Mesodermal cell (in vitro differentiated cells): ENCODE results near the gene GALNT8. TPM values are rescaled to one million over a fixed set of nuclear protein-coding genes. Genes with fewer than 3 reads are reported as not detected.

Experiments
- H3K27ac ChIP-seq: 2 replicates; pipeline ENCODE4 v1.7.0; 2013; ENCODE audit warnings: mild to moderate bottlenecking, low read depth, low read length, moderate library complexity; ENCODE audit not compliant: severe bottlenecking
- H3K36me3 ChIP-seq: 2 replicates; pipeline ENCODE4 v1.7.1; 2013; ENCODE audit warnings: mild to moderate bottlenecking, low read length, moderate library complexity; ENCODE audit not compliant: control insufficient read depth, insufficient read depth
- H3K4me1 ChIP-seq: one replicate; pipeline ENCODE4 v1.7.1; 2013; ENCODE audit warnings: mild to moderate bottlenecking, low read length; ENCODE audit not compliant: insufficient read depth, control insufficient read depth, poor library complexity, severe bottlenecking
- H3K4me3 ChIP-seq: 2 replicates; pipeline ENCODE4 v1.7.0; 2013; ENCODE audit warnings: low read length, control low read depth, mild to moderate bottlenecking; ENCODE audit not compliant: insufficient read depth, poor library complexity, severe bottlenecking; ENCODE audit errors: extremely low read depth
- H3K9me3 ChIP-seq: 2 replicates; pipeline ENCODE4 v1.7.1; 2013; ENCODE audit warnings: mild to moderate bottlenecking, low read length, moderate library complexity; ENCODE audit not compliant: control insufficient read depth
- whole genome bisulfite sequencing, 2 experiments: methylation state at CpG; one replicate each; pipeline ENCODE4 v1.1.5; 2013; ENCODE audit warnings: missing lambda C conversion rate in 2 of 2; ENCODE audit not compliant: insufficient coverage in 2 of 2; 5-methylcytosine and 5-hydroxymethylcytosine counted together
- polyA plus RNA-seq, 2 experiments: library from polyadenylated mRNA; stranded (reverse); fragments of 50-300 nt; gene quantifications; one replicate each; pipeline ENCODE4 v1.2.3, GENCODE V29; 2013

The GALNT8 gene, protein sequence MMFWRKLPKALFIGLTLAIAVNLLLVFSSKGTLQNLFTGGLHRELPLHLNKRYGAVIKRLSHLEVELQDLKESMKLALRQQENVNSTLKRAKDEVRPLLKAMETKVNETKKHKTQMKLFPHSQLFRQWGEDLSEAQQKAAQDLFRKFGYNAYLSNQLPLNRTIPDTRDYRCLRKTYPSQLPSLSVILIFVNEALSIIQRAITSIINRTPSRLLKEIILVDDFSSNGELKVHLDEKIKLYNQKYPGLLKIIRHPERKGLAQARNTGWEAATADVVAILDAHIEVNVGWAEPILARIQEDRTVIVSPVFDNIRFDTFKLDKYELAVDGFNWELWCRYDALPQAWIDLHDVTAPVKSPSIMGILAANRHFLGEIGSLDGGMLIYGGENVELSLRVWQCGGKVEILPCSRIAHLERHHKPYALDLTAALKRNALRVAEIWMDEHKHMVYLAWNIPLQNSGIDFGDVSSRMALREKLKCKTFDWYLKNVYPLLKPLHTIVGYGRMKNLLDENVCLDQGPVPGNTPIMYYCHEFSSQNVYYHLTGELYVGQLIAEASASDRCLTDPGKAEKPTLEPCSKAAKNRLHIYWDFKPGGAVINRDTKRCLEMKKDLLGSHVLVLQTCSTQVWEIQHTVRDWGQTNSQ
- polyA plus RNA-seq (2013, experiment 1 of 2): 14.7 TPM
- 11.1 TPM for polyA plus RNA-seq (2013, experiment 2 of 2)

DNA sequence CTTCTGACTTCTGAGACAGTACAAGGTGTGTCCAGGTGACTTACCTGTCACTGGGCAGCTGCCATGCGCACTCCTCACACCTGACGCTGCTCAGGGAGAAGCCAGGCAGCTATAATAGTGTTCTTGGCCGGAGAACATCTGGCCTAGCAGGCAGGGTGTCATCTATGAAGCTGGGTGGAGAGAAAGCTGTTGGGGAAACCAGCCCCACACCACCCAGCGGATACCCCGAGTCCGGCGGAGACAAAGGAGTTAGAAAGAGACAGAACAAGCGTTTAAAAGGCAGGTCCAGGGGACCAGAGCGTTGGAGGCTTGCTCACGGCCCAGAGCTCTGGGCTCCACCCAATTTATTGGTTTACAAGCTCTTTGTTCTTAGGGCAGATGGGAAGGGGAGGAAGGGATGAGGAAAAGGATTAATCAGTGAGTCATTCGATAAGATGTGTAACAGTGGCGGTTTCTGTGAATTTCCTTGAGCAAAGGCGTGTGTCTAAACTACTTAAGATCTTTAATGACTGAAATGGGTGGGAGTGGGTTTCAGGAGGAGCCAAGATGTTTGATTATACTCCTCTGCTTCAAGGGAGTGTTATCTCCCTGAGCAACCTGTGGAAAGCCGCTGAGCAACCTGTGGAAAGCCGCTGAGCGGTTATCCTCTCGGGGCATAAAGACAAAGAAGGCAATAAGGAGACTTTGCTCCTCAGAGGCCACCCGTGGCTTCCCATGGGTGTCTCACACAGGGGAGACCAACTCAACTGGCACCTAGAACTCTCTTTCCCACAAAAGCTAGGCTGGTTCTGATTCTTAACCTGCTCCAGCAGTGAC is at the start of gene GALNT8:
TSS of gene GALNT8 (plus strand) at position 580 of the 816 bp plus-strand sequence. CDS start 278 bp downstream, outside the sequence.
- Histone ChIP-seq H3K4me1 (no peaks in the 10 kb centered on the region), H3K9me3 (no peaks in the 10 kb centered on the region), H3K27ac (no peak within 1 kb of the TSS), H3K36me3 (no peaks in the 10 kb centered on the region), H3K4me3 (no peak within 1 kb of the TSS)
- 75 to 83% methylated on average over 17 of the region's 18 CpGs for WGBS, 2 experiments

DNA sequence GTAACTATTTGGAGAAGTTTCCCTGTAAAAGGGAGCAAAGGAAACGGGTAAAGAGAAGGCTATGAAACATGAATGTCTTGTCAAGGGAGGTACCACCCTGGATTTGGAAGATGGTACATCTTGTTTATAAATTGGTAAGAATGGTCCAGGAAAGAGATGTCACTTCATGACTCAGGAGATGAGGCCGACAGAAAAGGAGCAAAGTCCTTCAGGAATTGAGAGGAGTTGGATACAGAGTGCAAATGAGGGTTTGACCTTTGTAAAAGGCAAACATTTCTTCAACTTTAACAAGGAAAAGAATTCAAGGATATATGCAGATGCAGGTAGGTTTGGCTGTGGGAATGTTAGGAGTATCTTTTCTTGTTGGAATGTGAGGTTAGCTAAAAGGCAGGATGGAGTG is 40.5 kb upstream of the GALNT8 start:
- H3K4me3 ChIP-seq: no peak overlapping the region
- H3K36me3 ChIP-seq: peaks cover 28% of the 10 kb centered on the region
- H3K9me3 ChIP-seq: no peaks in the 10 kb centered on the region
- WGBS, 2 experiments: 97 to 100% methylated on average over 2 of the region's 2 CpGs
- H3K27ac ChIP-seq: no peak overlapping the region
- no peaks in the 10 kb centered on the region for H3K4me1 ChIP-seq

GRCh38 chr12:4681732-4682131 is 38.5 kb upstream of the GALNT8 start:
- WGBS, 2 experiments: 100% methylated on average over 2 of the region's 3 CpGs; no CpG with 5 or more reads in 1 of the 2 experiments
- Histone ChIP-seq H3K4me3 (no peak overlapping the region), H3K27ac (no peak overlapping the region), H3K4me1 (no peaks in the 10 kb centered on the region), H3K36me3 (peaks cover 47% of the 10 kb centered on the region), H3K9me3 (no peaks in the 10 kb centered on the region)

- WGBS, 2 experiments: 92 to 94% methylated on average over 8 of the region's 8 CpGs
- H3K4me3 ChIP-seq: no peak overlapping the region
- H3K9me3 ChIP-seq: no peaks in the 10 kb centered on the region
- no peaks in the 10 kb centered on the region for H3K4me1 ChIP-seq
- H3K27ac ChIP-seq: no peak overlapping the region
- peaks cover 73% of the 10 kb centered on the region for H3K36me3 ChIP-seq
Measured at GRCh38 chr12:4685317-4685716, 34.9 kb upstream of the GALNT8 start.

GRCh38 chr12:4690760-4691159 is 29.4 kb upstream of the GALNT8 start:
- H3K27ac ChIP-seq: no peak overlapping the region
- H3K4me3 ChIP-seq: no peak overlapping the region
- 91 to 97% methylated on average over 4 to 5 of the region's 5 CpGs for WGBS, 2 experiments
- H3K4me1 ChIP-seq: no peaks in the 10 kb centered on the region
- peaks cover 50% of the 10 kb centered on the region for H3K36me3 ChIP-seq
- no peaks in the 10 kb centered on the region for H3K9me3 ChIP-seq

- Histone ChIP-seq H3K4me1 (no peaks in the 10 kb centered on the region), H3K9me3 (no peaks in the 10 kb centered on the region), H3K27ac (no peak overlapping the region), H3K4me3 (no peak overlapping the region), H3K36me3 (peaks cover 10% of the 10 kb centered on the region)
- 94% methylated on average over 10 of the region's 10 CpGs for WGBS, 2 experiments
Measured at GRCh38 chr12:4700621-4701026, 19.6 kb upstream of the GALNT8 start.

DNA sequence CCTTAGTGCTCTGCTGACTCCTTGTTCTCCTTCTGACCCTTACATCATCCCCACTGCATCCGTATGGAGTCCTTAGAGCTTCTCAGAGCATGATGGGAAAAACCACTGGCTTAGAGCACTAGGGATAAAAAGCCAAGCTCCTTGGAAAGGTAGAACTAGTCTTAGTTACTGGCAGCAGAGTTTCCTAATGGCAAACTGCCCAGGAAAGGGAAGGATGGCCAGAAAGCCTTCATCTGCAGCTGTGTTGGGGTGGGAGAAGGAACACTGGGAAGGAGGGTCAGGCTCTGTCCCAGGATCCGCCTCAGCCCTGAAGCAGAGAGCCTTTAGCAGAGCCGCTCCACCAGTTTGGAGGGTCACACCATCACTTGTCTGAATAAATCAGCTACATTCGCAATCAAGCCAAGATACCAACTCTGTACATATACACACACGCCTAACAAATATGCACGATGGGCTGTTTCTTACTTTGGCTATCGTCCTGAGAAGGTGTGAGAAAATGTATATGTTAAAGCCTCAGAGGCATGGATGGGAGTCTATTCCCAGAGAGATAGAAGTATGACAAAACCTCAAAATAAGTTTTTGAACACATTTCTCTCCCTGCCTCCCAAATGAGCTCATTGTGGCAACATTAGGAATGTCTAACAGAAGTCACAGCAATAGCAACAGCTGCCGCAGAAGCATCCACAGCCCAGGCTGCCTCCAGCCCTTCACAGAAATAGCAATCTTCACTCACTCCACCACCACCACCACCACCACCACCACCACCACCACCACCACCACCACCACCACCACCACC is 18.6 kb upstream of the GALNT8 start:
- WGBS, 2 experiments: 88 to 98% methylated on average over 3 to 7 of the region's 8 CpGs
- H3K27ac ChIP-seq: no peak overlapping the region

GRCh38 chr12:4703676-4704075 is 16.5 kb upstream of the GALNT8 start:
- Histone ChIP-seq H3K36me3 (no peaks in the 10 kb centered on the region), H3K4me3 (no peak overlapping the region), H3K9me3 (no peaks in the 10 kb centered on the region), H3K27ac (no peak overlapping the region), H3K4me1 (no peaks in the 10 kb centered on the region)
- 93 to 97% methylated on average over 5 of the region's 5 CpGs for WGBS, 2 experiments

More for the DNA sequence above, 18.6 kb upstream of the GALNT8 start:
- Histone ChIP-seq H3K9me3 (no peaks in the 10 kb centered on the region), H3K36me3 (peaks cover 5% of the 10 kb centered on the region), H3K4me3 (no peak overlapping the region), H3K4me1 (no peaks in the 10 kb centered on the region)

- no peak overlapping the region for H3K4me3 ChIP-seq
- H3K9me3 ChIP-seq: no peaks in the 10 kb centered on the region
- H3K36me3 ChIP-seq: no peaks in the 10 kb centered on the region
- H3K4me1 ChIP-seq: no peaks in the 10 kb centered on the region
- H3K27ac ChIP-seq: no peak overlapping the region
Measured at GRCh38 chr12:4705824-4706223, 14.4 kb upstream of the GALNT8 start.

DNA sequence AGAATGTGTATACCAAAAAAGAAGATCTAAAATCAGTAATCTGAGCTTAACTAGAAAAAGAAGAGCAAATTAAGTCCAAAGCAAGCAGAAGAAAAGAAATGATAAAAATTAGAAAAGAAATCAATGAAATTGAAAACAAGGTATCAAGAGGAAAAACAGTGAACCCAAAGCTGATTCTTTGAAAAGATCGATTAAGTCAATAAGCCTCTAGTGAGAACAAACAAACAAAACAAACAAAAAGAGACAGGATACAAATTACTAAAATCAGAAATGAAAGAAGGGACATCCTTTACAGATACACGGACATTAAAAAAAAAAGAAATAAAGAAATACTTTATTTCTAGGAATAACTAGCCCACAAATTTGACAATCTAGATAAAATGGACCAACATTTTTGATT is 12.9 kb upstream of the GALNT8 start:
- no peak overlapping the region for H3K27ac ChIP-seq
- WGBS, 2 experiments: 100% methylated on average over 1 of the region's 2 CpGs; no CpG with 5 or more reads in 1 of the 2 experiments
- no peaks in the 10 kb centered on the region for H3K4me1 ChIP-seq
- no peaks in the 10 kb centered on the region for H3K9me3 ChIP-seq
- no peak overlapping the region for H3K4me3 ChIP-seq
- no peaks in the 10 kb centered on the region for H3K36me3 ChIP-seq
